Right lobe of liver (tissue), 6 donors: ENCODE results near the gene LTBR. TPM values are rescaled to one million over a fixed set of nuclear protein-coding genes. Genes with fewer than 3 reads are reported as not detected.

Source experiments
- ATAC-seq, 4 donors: fragments of 200-7000 bp; cut with Tn5 transposase; one replicate each; pipeline ENCODE4 v1.9.1; 2020; ENCODE audit warnings: mild to moderate bottlenecking in 4 of 4, moderate library complexity in 4 of 4
- DNase-seq, 3 donors: peaks; one replicate each; pipeline ENCODE4 v3.0.0-alpha.2; 2020
- H3K27ac ChIP-seq, 3 donors: fragments of 200-600 bp; one replicate each; pipeline ENCODE4 v1.8.0; 2022
- H3K27me3 ChIP-seq, 2 donors: fragments of 200-600 bp; one replicate each; pipeline ENCODE4 v1.8.0; 2022
- H3K36me3 ChIP-seq, 4 donors: fragments of 200-600 bp; sonication (generic) in 1 of 4; one replicate each; pipeline versions ENCODE4 v1.5.1 to v1.8.0; 2017 to 2022; ENCODE audit warnings: control low read depth in 1 of 4
- H3K4me1 ChIP-seq, 4 donors: fragments of 200-600 bp; sonication (generic) in 1 of 4; one replicate each; pipeline versions ENCODE4 v1.5.1 to v1.8.0; 2017 to 2022; ENCODE audit warnings: control low read depth in 1 of 4
- H3K4me3 ChIP-seq, 3 donors: fragments of 200-600 bp; one replicate each; pipeline ENCODE4 v1.8.0; 2022
- H3K9me3 ChIP-seq, 4 donors: fragments of 200-600 bp; sonication (generic) in 1 of 4; one replicate each; pipeline versions ENCODE4 v1.5.1 to v1.8.0; 2017 to 2022; ENCODE audit warnings: control low read depth in 1 of 4
- POLR2A ChIP-seq: fragments of 450-650 bp; IDR thresholded peaks from one replicate; pipeline ENCODE4 v1.6.1; 2017; ENCODE audit warnings: antibody characterized with exemption, mild to moderate bottlenecking
- WGBS: methylation state at CpG from one replicate; pipeline ENCODE4 v1.1.6; 2018; ENCODE audit warnings: low coverage, low lambda C conversion rate; ENCODE audit not compliant: insufficient coverage; ENCODE audit errors: missing lambda C conversion rate; 5-methylcytosine and 5-hydroxymethylcytosine counted together
- intact Hi-C, 2 donors: fragments of 100-400 bp; cut with DNase I; formaldehyde crosslinking; loops; one replicate each; pipeline versions ENCODE4 v1.11.2 to v1.14.1; 2022
- long read RNA-seq: library from polyadenylated mRNA; unstranded; transcript quantifications from one replicate; pipeline ENCODE4 v2.0.0, GENCODE V29; 2019
- total RNA-seq, 6 experiments: library from RNA; depleted of rRNA in 2 of 6; stranded (reverse); fragments of >200 nt in 2 of 6; fragmentation: NEBNext Ultra II Directional in 3 of 6; extraction: Animal tissue kit (Norgen Biotek cat#: 25700) in 3 of 6; gene quantifications; one replicate each; pipeline versions ENCODE4 v1.1.0 to v1.2.4, GENCODE V29; 2016 to 2023
- TF ChIP-seq, protein P1 (sequence below), 4 donors: fragments of 200-600 bp in 3 of 4; fragments of 450-650 bp in 1 of 4; IDR thresholded peaks; one replicate each; pipeline versions ENCODE4 v1.5.1 to v1.8.0; 2016 to 2022; ENCODE audit warnings: antibody characterized with exemption in 4 of 4, mild to moderate bottlenecking in 2 of 4
- donor health status: DM: no; HTN: yes; CAD: no.
- donor health status: DM: no; HTN: no; CAD: no.
- donor health status: DM: no; HTN: no; CAD: no.
- donor health status: DM: no; HTN: yes; CAD: no.
- donor health status: DM: no; HTN: yes; CAD: no.

The LTBR gene
- 100 to 1,000 TPM in 3 of 6 experiments, 10 to 100 TPM in 3; 83.8 to 235 (median 103) TPM for total RNA-seq
- long read RNA-seq, transcript LTBR-201 (10 exons, 2,260 nt): major isoform, 7 of 16 reads
- long read RNA-seq, partial matches to known transcripts: 6 of 16 reads
- long read RNA-seq, other reads (novel, unspliced or antisense): 3 of 16 reads

GRCh38 chr12:6383572-6384498 is at the start of gene LTBR:
LTBR (plus strand) TSS chr12:6384162; CDS start chr12:6384359, 197 bp downstream.
- peak within 1 kb of the TSS; percentile 93 to 97 (median 94) for H3K27ac ChIP-seq
- DNase-seq (peak; percentile 98 to 99 (median 99)), ATAC-seq (peak; percentile 89 to 95 (median 92))
- no peaks in the 10 kb centered on the region for H3K27me3 ChIP-seq
- peaks cover 0 to 32% (median 10%) of the 10 kb centered on the region in 4 donors for H3K4me1 ChIP-seq
- intact Hi-C loops: loop anchor here (10.0 kb wide), 1 partner anchor 49 kb away; no protein-coding TSS in a partner anchor
- peak; percentile 91 for TF ChIP-seq POLR2A
- TF ChIP-seq, protein P1, sequence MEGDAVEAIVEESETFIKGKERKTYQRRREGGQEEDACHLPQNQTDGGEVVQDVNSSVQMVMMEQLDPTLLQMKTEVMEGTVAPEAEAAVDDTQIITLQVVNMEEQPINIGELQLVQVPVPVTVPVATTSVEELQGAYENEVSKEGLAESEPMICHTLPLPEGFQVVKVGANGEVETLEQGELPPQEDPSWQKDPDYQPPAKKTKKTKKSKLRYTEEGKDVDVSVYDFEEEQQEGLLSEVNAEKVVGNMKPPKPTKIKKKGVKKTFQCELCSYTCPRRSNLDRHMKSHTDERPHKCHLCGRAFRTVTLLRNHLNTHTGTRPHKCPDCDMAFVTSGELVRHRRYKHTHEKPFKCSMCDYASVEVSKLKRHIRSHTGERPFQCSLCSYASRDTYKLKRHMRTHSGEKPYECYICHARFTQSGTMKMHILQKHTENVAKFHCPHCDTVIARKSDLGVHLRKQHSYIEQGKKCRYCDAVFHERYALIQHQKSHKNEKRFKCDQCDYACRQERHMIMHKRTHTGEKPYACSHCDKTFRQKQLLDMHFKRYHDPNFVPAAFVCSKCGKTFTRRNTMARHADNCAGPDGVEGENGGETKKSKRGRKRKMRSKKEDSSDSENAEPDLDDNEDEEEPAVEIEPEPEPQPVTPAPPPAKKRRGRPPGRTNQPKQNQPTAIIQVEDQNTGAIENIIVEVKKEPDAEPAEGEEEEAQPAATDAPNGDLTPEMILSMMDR (IDR thresholded peaks at IDR 0.05): peak in 2 of 4 donors; percentile 11 to 28
- H3K9me3 ChIP-seq: no peaks in the 10 kb centered on the region
- peaks cover 0 to 28% (median 16%) of the 10 kb centered on the region in 4 donors for H3K36me3 ChIP-seq
- peak within 1 kb of the TSS; percentile 98 to 100 (median 99) for H3K4me3 ChIP-seq
- 6% methylated on average over 3 of the region's 62 CpGs for WGBS

DNA sequence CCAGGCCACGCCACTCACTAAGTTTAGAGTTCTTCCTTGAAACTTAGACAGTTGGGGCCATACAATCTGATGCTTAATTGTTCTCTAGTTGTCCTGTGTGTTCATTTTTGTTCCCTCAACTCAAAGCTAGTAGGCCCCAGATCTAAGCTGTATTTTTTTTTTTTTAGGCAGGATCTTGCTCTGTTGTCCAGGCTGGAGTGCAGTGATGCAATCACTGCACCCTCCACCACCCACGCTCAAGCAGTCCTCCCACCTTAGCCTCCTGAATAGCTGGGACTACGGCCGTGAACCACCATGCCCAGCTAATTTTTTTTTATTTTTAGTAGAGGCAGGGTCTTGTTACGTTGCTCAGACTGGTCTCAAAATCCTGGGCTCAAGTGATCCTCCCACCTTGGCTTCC is 49.6 kb upstream of the LTBR start:
- H3K4me1 ChIP-seq: peaks cover 0 to 60% (median 23%) of the 10 kb centered on the region in 4 donors
- H3K9me3 ChIP-seq: no peaks in the 10 kb centered on the region
- H3K27me3 ChIP-seq: no peaks in the 10 kb centered on the region
- H3K4me3 ChIP-seq: peak overlapping the region in 2 of 3 donors; percentile 51 to 100
- DNase-seq (no peak), ATAC-seq (no peak)
- H3K27ac ChIP-seq: peak overlapping the region; percentile 90 to 100 (median 97)
- TF ChIP-seq, protein P1 (IDR thresholded peaks at IDR 0.05): no peak
- no peak for TF ChIP-seq POLR2A
- intact Hi-C loops: loop anchor here (10.0 kb wide), 2 partner anchors 50 to 200 kb away; partner anchors contain the start of genes LTBR (in 2 of the 2) and GAPDH (in 1 of the 2)
- H3K36me3 ChIP-seq: peaks cover 0 to 53% (median 38%) of the 10 kb centered on the region in 4 donors
- 31% methylated on average over 5 of the region's 5 CpGs for WGBS

GRCh38 chr12:6334940-6335450 is 49.0 kb upstream of the LTBR start:
- H3K27me3 ChIP-seq: no peaks in the 10 kb centered on the region
- peaks cover 0 to 62% (median 24%) of the 10 kb centered on the region in 4 donors for H3K4me1 ChIP-seq
- ATAC-seq (peak in 3 of 4 donors; percentile 8 to 19 (median 11)), DNase-seq (peak in 2 of 3 donors; percentile 80 to 88)
- TF ChIP-seq, protein P1 (IDR thresholded peaks at IDR 0.05): no peak
- TF ChIP-seq POLR2A: no peak
- peak overlapping the region; percentile 90 to 100 (median 97) for H3K27ac ChIP-seq
- peak overlapping the region; percentile 33 to 100 (median 51) for H3K4me3 ChIP-seq
- peaks cover 0 to 46% (median 31%) of the 10 kb centered on the region in 4 donors for H3K36me3 ChIP-seq
- WGBS: 2% methylated on average over 9 of the region's 13 CpGs
- no peaks in the 10 kb centered on the region for H3K9me3 ChIP-seq
- intact Hi-C loops: loop anchor here (10.0 kb wide), 2 partner anchors 50 to 200 kb away; partner anchors contain the start of genes LTBR (in 2 of the 2) and GAPDH (in 1 of the 2)

- Histone ChIP-seq H3K27ac (peak overlapping the region; percentile 90 to 100 (median 97)), H3K27me3 (no peaks in the 10 kb centered on the region), H3K36me3 (peaks cover 0 to 40% (median 28%) of the 10 kb centered on the region in 4 donors), H3K4me3 (peak overlapping the region; percentile 33 to 100 (median 51)), H3K4me1 (peaks cover 0 to 62% (median 24%) of the 10 kb centered on the region in 4 donors), H3K9me3 (no peaks in the 10 kb centered on the region)
- intact Hi-C loops: loop anchor here (10.0 kb wide), 2 partner anchors 49 to 199 kb away; partner anchors contain the start of genes LTBR (in 2 of the 2) and GAPDH (in 1 of the 2)
- peak; percentile 38 to 54 (median 48) for ATAC-seq
- 0% methylated on average over 2 of the region's 11 CpGs for WGBS
- TF ChIP-seq, protein P1 (IDR thresholded peaks at IDR 0.05): peak; percentile 31 to 44 (median 35)
- peak; percentile 42 for TF ChIP-seq POLR2A
- DNase-seq: peak; percentile 83 to 88 (median 85)
These were observed 48.4 kb upstream of the LTBR start for GRCh38 chr12:6335451-6336078.
